ENCODE measurements around the gene PRXL2B.

The PRXL2B gene

DNA sequence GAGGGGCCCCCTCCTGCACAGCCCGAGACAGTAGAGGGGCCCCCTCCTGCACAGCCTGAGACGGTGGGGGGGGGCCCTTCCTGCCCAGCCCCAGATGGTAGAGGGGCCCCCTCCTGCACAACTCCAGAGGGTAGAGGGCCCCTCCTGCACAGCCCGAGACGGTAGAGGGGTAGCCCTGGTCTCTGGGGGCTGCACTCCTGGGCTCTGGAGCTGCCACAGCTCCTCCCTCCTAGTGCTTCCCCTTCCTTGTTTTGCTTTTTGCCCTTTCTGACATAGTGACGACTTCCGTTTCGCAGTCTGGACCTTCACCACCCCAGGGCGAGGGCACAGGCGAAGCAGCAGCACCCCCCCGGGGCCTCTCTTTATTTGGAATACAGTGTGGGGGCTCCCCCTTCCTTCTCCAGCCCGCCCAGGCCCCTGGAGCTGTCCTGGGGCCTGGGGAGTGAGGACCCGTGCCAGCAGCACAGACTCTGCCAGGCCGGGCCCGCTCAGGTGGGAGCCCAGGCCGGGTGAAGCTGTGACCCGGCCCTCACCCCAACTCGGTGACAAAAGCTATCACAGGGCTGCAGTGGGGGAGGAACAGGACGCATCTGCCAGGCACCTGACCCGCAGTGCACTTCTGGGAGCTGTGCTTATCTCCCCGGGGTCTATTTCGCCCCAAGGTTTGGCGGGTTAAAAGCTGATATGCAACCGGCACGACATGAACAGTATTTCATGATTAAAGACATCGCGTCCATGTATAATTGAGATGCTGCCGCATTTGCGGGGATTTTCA, 1.1 kb upstream of the PRXL2B start:
- H3K9me3 Mint-ChIP-seq: no peaks in the 10 kb centered on the region
- peaks cover 73% of the 10 kb centered on the region for H3K4me1 Mint-ChIP-seq
- no peaks in the 10 kb centered on the region for H3K27me3 Mint-ChIP-seq
- ATAC-seq (peak; percentile 71), DNase-seq (peak; percentile 75 to 83)
- peak overlapping the region; percentile 94 to 100 for H3K4me3 Mint-ChIP-seq
- peak overlapping the region; percentile 94 to 99 for H3K27ac Mint-ChIP-seq

- ATAC-seq (no peak), DNase-seq (peak; percentile 41 to 46)
- peak overlapping the region in 1 of 2 donors; percentile 75 for H3K27ac Mint-ChIP-seq
- H3K4me1 Mint-ChIP-seq: peaks cover 62% of the 10 kb centered on the region
- peak overlapping the region; percentile 84 to 88 for H3K4me3 Mint-ChIP-seq
- H3K27me3 Mint-ChIP-seq: no peaks in the 10 kb centered on the region
- H3K9me3 Mint-ChIP-seq: no peaks in the 10 kb centered on the region
These were observed 688 bp downstream of the PRXL2B start for GRCh38 chr1:2587071-2587859.

- ATAC-seq (no peak), DNase-seq (no peak)
- H3K27me3 Mint-ChIP-seq: no peaks in the 10 kb centered on the region
- peaks cover 60% of the 10 kb centered on the region for H3K4me1 Mint-ChIP-seq
- H3K9me3 Mint-ChIP-seq: no peaks in the 10 kb centered on the region
- no peak overlapping the region for H3K27ac Mint-ChIP-seq
- H3K4me3 Mint-ChIP-seq: peak overlapping the region; percentile 84 to 88
These were observed 1.4 kb downstream of the PRXL2B start for GRCh38 chr1:2587860-2588571.

GRCh38 chr1:2588661-2589430, 2.3 kb downstream of the PRXL2B start:
- no peaks in the 10 kb centered on the region for H3K9me3 Mint-ChIP-seq
- H3K4me1 Mint-ChIP-seq: peaks cover 53% of the 10 kb centered on the region
- no peak for DNase-seq
- ATAC-seq: no peak
- H3K27me3 Mint-ChIP-seq: no peaks in the 10 kb centered on the region
- no peak overlapping the region for H3K27ac Mint-ChIP-seq
- H3K4me3 Mint-ChIP-seq: peak overlapping the region in 1 of 2 donors; percentile 10

DNA sequence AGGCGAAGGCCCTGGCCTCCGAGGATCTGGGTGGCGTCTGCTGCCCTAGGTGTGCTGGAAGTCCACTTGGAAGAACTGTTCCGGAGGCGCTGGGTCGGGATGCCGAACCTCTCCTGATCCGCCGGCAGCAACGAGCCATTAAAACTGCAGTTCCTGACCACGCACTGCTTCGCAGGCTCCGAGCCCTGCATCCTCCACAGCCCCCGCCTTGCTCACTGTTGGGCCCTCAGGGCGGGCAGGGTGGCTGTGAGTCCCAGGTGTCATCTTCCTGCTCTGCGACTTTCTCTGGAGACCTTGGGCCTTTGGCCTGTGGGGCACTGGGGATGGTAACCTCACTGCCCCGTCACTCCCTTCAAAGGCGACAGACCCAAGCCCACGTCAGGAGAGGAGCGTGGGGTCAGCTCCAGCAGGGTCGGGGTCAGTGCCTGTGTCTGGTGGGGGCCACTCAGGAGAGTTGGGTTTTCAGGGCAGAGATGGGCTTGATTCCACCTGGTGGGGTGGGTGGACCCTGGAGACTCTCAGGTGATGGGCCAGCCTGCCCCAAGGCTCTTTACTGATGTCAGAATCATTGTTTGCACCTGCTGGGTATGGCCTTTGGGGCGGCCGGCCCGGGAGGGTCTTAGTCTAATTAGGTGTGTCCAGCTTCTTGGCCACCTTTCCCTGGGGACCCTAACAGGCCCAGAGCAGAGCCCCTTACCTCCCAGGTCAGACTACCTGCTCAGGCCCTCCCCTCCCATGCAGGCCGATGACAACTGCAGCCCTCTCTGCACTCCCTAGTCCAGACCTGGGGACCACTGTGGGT, 3.1 kb downstream of the PRXL2B start:
- H3K27ac Mint-ChIP-seq: peak overlapping the region in 1 of 2 donors; percentile 34
- H3K4me1 Mint-ChIP-seq: peaks cover 45% of the 10 kb centered on the region
- no peaks in the 10 kb centered on the region for H3K27me3 Mint-ChIP-seq
- no peak for ATAC-seq
- H3K9me3 Mint-ChIP-seq: no peaks in the 10 kb centered on the region
- no peak for DNase-seq
- H3K4me3 Mint-ChIP-seq: no peak overlapping the region

GRCh38 chr1:2590233-2591141, 3.9 kb downstream of the PRXL2B start:
- Mint-ChIP-seq H3K27ac (peak overlapping the region in 1 of 2 donors; percentile 87), H3K27me3 (no peaks in the 10 kb centered on the region), H3K4me3 (no peak overlapping the region), H3K9me3 (no peaks in the 10 kb centered on the region), H3K4me1 (peaks cover 36% of the 10 kb centered on the region)
- DNase-seq (no peak), ATAC-seq (no peak)

DNA sequence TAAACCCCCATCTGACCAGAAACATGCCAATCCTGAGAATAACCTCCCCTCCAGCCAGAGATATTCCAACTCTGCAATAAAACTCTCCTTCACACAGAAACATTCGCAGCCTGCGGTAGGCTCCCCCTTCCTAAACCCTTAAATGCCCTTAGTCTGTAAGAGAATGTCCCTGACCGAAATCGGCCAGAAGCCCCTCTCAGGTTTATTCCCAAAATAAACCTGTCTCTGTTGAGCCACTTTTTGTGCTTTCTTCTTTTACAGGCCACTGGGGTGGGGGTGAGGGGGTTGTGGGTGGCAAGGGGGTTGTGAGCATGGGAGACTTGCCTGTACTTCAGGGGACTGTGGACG, 4.6 kb downstream of the PRXL2B start:
- no peaks in the 10 kb centered on the region for H3K9me3 Mint-ChIP-seq
- no peak overlapping the region for H3K4me3 Mint-ChIP-seq
- H3K27ac Mint-ChIP-seq: peak overlapping the region in 1 of 2 donors; percentile 7
- DNase-seq (no peak), ATAC-seq (no peak)
- H3K4me1 Mint-ChIP-seq: peaks cover 35% of the 10 kb centered on the region
- H3K27me3 Mint-ChIP-seq: no peaks in the 10 kb centered on the region

DNA sequence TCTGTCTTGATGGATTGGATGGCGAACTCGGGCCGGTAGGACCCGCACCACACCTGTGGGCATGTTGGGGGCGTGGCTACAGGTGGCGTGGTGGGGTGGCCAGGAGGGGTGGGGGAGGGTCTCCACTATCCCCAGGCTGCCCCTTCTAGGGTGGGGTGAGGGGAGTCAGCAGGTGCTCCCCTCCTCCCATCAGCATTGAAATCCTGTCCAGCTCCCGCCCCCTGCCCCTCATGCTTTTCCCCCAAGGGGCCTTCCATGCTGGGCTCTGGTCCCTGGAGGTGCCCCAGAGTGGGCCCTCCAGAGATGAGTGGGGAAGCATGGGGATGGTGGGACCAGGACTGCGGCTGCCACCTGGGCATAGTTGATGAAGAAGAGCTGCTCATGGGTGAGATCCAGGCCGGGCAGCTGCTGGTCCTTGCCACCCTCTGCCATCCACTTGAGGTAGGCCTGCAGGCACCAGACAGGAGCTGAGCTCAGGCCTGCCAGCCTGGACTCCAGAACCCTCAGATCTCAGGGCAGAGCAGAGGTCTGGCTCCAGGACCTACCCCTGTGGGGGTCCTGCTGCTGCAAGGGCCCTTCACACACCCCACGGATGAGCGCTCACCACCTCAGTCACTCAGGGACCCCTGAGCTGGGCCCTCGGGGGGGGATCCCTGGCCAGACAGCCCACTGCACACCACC, 5.1 kb downstream of the PRXL2B start:
- DNase-seq (no peak), ATAC-seq (no peak)
- Mint-ChIP-seq H3K27ac (peak overlapping the region in 1 of 2 donors; percentile 19), H3K27me3 (no peaks in the 10 kb centered on the region), H3K9me3 (no peaks in the 10 kb centered on the region), H3K4me1 (peaks cover 35% of the 10 kb centered on the region), H3K4me3 (peak overlapping the region in 1 of 2 donors; percentile 35)

GRCh38 chr1:2592672-2593071, 6.1 kb downstream of the PRXL2B start:
- peak overlapping the region; percentile 51 to 59 for H3K4me3 Mint-ChIP-seq
- no peak for ATAC-seq

GRCh38 chr1:2593251-2593878, 6.8 kb downstream of the PRXL2B start:
- ATAC-seq (no peak), DNase-seq (no peak)
- H3K27ac Mint-ChIP-seq: no peak overlapping the region
- H3K4me1 Mint-ChIP-seq: peaks cover 24% of the 10 kb centered on the region
- peaks cover 0 to under 1% of the 10 kb centered on the region in 2 donors for H3K9me3 Mint-ChIP-seq
- no peak overlapping the region for H3K4me3 Mint-ChIP-seq
- no peaks in the 10 kb centered on the region for H3K27me3 Mint-ChIP-seq

More at GRCh38 chr1:2592672-2593071, 6.1 kb downstream of the PRXL2B start:
- Mint-ChIP-seq H3K27me3 (no peaks in the 10 kb centered on the region), H3K9me3 (no peaks in the 10 kb centered on the region), H3K27ac (peak overlapping the region; percentile 69 to 95), H3K4me1 (peaks cover 29% of the 10 kb centered on the region)
- no peak for DNase-seq

DNA sequence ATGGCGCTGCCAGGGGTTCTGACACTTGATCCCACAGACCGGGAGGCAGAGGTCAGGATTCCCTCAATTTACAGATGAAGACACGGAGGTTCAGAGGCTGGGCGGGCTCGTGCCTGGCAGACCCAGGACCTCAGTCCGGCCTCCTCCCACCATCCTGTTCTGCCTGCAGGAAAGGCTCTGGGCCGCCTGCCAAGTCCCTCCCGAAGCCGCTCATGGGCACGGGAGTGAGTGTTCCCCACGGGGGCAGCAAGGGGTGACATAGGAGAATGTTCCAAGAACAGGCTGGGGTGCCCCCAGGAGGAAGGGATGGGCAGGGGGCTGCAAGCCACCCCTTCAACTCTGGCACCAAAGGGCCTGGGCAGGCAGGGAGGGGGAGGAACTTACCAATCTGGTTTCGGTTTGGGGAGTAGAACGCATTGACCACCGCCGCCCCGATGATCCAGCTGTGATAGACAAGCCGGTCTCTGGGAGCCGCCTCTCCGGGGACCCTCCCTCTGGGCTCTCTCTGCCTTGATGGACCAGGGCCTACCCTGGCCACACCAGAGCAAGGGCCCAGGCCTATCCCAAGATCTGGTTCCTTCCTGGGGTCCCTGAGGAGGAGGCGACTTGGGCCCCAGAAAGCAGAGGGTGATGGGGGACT, 7.5 kb downstream of the PRXL2B start:
- H3K27me3 Mint-ChIP-seq: no peaks in the 10 kb centered on the region
- H3K27ac Mint-ChIP-seq: no peak overlapping the region
- H3K4me1 Mint-ChIP-seq: peaks cover 24% of the 10 kb centered on the region
- no peak overlapping the region for H3K4me3 Mint-ChIP-seq
- H3K9me3 Mint-ChIP-seq: peaks cover 0 to 4% of the 10 kb centered on the region in 2 donors
- ATAC-seq (no peak), DNase-seq (no peak)

GRCh38 chr1:2594641-2595131, 8.1 kb downstream of the PRXL2B start:
- no peak for ATAC-seq
- H3K9me3 Mint-ChIP-seq: peaks cover 0 to 4% of the 10 kb centered on the region in 2 donors
- H3K27me3 Mint-ChIP-seq: no peaks in the 10 kb centered on the region
- no peak overlapping the region for H3K4me3 Mint-ChIP-seq
- DNase-seq: no peak
- no peak overlapping the region for H3K27ac Mint-ChIP-seq
- H3K4me1 Mint-ChIP-seq: peaks cover 20% of the 10 kb centered on the region
